Liver (tissue), 3 donors: ENCODE results near the gene NR5A1.

Source experiments
- RAD21 ChIP-seq, 2 donors: IDR thresholded peaks; 2 replicates each; pipeline ENCODE4 v1.6.1; 2016; ENCODE audit warnings: antibody characterized with exemption in 2 of 2, mild to moderate bottlenecking in 2 of 2
- TF ChIP-seq, protein P1 (sequence below): IDR thresholded peaks from 2 replicates; pipeline ENCODE4 v1.6.1; 2016; ENCODE audit warnings: antibody characterized with exemption
- TF ChIP-seq, protein P2 (sequence below): fragments of 150-350 bp; IDR thresholded peaks from 2 replicates; pipeline ENCODE4 v1.5.1; 2017; ENCODE audit warnings: improper control_type of control experiment, low read depth, low read length; ENCODE audit not compliant: missing input control
- TF ChIP-seq, protein P3 (sequence below): IDR thresholded peaks from 2 replicates; pipeline ENCODE4 v1.6.1; 2016; ENCODE audit warnings: antibody characterized with exemption
- donor health status: healthy.
- donor health status: healthy.

DNA sequence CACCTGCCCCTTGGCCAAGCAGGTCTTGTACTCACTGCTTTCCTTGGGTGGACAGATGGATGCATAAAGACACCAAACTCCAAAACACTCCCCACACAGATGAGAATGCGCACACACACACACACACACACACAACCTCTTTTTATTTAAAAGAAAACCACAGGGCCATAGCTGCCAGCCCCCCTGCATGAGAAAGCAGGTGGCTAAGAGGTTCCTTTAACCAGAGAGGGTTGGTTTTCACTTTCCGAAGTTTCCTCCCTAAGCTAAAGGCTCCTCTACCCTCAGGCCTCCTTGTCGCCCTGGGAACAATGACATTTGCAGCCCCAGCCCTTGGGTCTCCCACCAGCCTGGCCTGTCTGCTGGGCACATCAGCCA, 11.1 kb downstream of the NR5A1 start:
- TF ChIP-seq, protein P1, sequence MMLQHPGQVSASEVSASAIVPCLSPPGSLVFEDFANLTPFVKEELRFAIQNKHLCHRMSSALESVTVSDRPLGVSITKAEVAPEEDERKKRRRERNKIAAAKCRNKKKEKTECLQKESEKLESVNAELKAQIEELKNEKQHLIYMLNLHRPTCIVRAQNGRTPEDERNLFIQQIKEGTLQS = no peak
- TF ChIP-seq, protein P2, sequence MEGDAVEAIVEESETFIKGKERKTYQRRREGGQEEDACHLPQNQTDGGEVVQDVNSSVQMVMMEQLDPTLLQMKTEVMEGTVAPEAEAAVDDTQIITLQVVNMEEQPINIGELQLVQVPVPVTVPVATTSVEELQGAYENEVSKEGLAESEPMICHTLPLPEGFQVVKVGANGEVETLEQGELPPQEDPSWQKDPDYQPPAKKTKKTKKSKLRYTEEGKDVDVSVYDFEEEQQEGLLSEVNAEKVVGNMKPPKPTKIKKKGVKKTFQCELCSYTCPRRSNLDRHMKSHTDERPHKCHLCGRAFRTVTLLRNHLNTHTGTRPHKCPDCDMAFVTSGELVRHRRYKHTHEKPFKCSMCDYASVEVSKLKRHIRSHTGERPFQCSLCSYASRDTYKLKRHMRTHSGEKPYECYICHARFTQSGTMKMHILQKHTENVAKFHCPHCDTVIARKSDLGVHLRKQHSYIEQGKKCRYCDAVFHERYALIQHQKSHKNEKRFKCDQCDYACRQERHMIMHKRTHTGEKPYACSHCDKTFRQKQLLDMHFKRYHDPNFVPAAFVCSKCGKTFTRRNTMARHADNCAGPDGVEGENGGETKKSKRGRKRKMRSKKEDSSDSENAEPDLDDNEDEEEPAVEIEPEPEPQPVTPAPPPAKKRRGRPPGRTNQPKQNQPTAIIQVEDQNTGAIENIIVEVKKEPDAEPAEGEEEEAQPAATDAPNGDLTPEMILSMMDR = no peak
- TF ChIP-seq, protein P3, sequence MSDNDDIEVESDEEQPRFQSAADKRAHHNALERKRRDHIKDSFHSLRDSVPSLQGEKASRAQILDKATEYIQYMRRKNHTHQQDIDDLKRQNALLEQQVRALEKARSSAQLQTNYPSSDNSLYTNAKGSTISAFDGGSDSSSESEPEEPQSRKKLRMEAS = no peak
- TF ChIP-seq RAD21 (IDR thresholded peaks at IDR 0.05) = no peak
